ENCODE data around the gene MYH6. TPM values are rescaled to one million over a fixed set of nuclear protein-coding genes. Genes with fewer than 3 reads are reported as not detected.

MYH6 gene
- total and polyA plus RNA-seq, 4 donors: 0.05 to 0.17 (median 0.06) TPM; not detected in 1

DNA sequence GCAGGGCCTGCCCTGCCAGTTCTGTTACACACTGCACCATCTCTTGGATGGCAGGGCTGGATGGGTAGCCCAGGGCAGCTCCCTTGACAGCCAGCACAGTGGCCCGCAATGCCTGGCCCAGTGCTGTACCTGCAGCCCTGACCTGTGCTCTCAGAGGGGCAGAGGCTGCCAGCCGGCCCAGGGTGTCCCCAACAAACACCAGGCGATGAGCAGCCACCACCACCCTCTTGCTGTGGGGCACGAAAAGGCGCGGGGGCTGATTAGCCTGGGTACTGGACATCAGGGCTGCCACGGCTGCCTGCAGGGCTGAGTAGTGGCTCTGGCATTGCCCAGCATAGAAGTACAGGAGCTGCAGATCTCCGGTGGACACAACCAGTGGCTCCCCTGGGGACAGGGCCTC lies 50.8 kb downstream of the MYH6 start (continued):
- TF ChIP-seq CTCF (IDR thresholded peaks at IDR 0.05; ENCODE audit: low read depth, low read length, missing input control) (no peak), GABPA (IDR thresholded peaks at IDR 0.05 in 1 of 2, conservative IDR thresholded peaks at IDR 0.05 in 1 of 2) (no peak), HNF4A (conservative IDR thresholded peaks at IDR 0.05) (no peak), FOXA2 (IDR thresholded peaks at IDR 0.05) (no peak)

DNA sequence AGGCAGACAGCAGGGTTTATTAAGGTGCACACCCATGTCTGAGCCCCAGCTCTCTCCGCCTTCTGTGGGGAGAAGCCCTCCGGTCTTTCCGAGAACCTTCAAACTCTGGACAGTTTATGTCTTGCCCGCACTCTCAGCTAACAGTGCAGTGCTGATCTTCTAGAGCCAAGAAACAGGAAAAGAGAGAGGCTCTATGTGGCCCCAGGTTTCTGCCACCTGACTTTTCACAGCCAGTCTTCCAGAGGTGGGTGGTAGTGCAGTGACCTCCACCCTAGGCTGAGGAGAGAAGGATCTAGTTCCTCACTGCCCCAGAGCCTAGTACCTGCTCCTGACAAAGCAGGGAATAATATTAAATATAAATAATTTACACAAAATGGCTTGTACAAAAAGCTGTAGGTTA lies 51.4 kb downstream of the MYH6 start:
- no peak for DNase-seq (ENCODE audit: low spot score)

More for the DNA sequence above, 51.4 kb downstream of the MYH6 start:
- H3K9ac ChIP-seq (ENCODE audit: low read depth in 1 of 2, low read length in 2 of 2): no peak overlapping the region
- no peaks in the 10 kb centered on the region for H3K36me3 ChIP-seq (ENCODE audit: control insufficient read depth in 4 of 4, insufficient read depth in 3 of 4, low read depth in 1 of 4, low read length in 3 of 4)
- 98% methylated on average over 4 of the region's 4 CpGs for WGBS
- no peak for TF ChIP-seq YY1 (IDR thresholded peaks at IDR 0.05)
- TF ChIP-seq, protein P1, sequence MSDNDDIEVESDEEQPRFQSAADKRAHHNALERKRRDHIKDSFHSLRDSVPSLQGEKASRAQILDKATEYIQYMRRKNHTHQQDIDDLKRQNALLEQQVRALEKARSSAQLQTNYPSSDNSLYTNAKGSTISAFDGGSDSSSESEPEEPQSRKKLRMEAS (IDR thresholded peaks at IDR 0.05): no peak
- TF ChIP-seq, protein P2, sequence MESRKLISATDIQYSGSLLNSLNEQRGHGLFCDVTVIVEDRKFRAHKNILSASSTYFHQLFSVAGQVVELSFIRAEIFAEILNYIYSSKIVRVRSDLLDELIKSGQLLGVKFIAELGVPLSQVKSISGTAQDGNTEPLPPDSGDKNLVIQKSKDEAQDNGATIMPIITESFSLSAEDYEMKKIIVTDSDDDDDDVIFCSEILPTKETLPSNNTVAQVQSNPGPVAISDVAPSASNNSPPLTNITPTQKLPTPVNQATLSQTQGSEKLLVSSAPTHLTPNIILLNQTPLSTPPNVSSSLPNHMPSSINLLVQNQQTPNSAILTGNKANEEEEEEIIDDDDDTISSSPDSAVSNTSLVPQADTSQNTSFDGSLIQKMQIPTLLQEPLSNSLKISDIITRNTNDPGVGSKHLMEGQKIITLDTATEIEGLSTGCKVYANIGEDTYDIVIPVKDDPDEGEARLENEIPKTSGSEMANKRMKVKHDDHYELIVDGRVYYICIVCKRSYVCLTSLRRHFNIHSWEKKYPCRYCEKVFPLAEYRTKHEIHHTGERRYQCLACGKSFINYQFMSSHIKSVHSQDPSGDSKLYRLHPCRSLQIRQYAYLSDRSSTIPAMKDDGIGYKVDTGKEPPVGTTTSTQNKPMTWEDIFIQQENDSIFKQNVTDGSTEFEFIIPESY (IDR thresholded peaks at IDR 0.05): no peak
- TF ChIP-seq HNF4A (conservative IDR thresholded peaks at IDR 0.05): no peak
- TF ChIP-seq FOXA1 (IDR thresholded peaks at IDR 0.05): no peak
- no peak for TF ChIP-seq GABPA (IDR thresholded peaks at IDR 0.05 in 1 of 2, conservative IDR thresholded peaks at IDR 0.05 in 1 of 2)
- no peak for TF ChIP-seq CTCF (IDR thresholded peaks at IDR 0.05; ENCODE audit: low read depth, low read length, missing input control)
- no peak for TF ChIP-seq REST (IDR thresholded peaks at IDR 0.05)
- TF ChIP-seq FOXA2 (IDR thresholded peaks at IDR 0.05): no peak
- TF ChIP-seq EGR1 (IDR thresholded peaks at IDR 0.05; ENCODE audit: low read depth in 2 of 2): no peak
- H3K4me1 ChIP-seq (ENCODE audit: control insufficient read depth in 4 of 4, insufficient read depth in 4 of 4, low read length in 3 of 4): peaks cover 4 to 11% (median 8%) of the 10 kb centered on the region in 4 donors
- peaks cover 0 to 11% (median 2%) of the 10 kb centered on the region in 4 donors for H3K27me3 ChIP-seq (ENCODE audit: control insufficient read depth in 4 of 4, insufficient read depth in 4 of 4, low read length in 3 of 4)
- no peaks in the 10 kb centered on the region for H3K9me3 ChIP-seq (ENCODE audit: control insufficient read depth in 4 of 4, low read length in 3 of 4)
- no peak overlapping the region for H3K27ac ChIP-seq (ENCODE audit: low read depth in 1 of 2, low read length in 2 of 2)
- no peak overlapping the region for H3K4me3 ChIP-seq (ENCODE audit: low read depth in 1 of 3, low read length in 3 of 3)

All from liver (tissue), 9 donors.